Forelimb muscle (tissue), 1 donor: Measurements from ENCODE around the gene IRAK1. TPM values are rescaled to one million over a fixed set of nuclear protein-coding genes. Genes with fewer than 3 reads are reported as not detected.

Source experiments
- DNase-seq: peaks from one replicate; pipeline ENCODE4 v3.0.0-alpha.2; 2013; ENCODE audit warnings: low read depth
- polyA plus RNA-seq: library from polyadenylated mRNA; unstranded; fragments of 120-200 nt; gene quantifications from one replicate; pipeline ENCODE4 v1.2.1, GENCODE V29; 2013; ENCODE audit not compliant: insufficient read length

Gene IRAK1
- polyA plus RNA-seq, 1 donor: 46.7 TPM

DNA sequence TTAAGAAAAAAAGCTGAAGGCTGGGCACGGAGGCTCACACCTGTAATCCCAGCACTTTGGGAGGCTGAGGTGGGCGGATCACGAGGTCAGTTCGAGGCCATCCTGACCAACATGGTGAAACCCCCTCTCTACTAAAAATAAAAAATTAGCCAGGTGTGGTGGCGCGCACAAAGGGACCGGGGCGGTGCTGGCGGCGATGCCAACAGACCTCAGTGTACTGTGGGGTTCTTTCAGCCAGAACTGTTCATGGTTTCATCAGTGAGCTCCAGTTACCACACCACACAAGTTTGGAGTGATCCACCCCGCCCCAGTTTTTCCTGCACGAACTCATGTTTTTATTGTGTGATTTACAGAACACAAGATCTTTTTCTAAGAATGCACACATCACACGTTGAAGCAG lies 21.2 kb upstream of the IRAK1 start:
- no peak for DNase-seq

- DNase-seq: no peak
These were observed 20.6 kb upstream of the IRAK1 start for GRCh38 chrX:154040307-154040756.

DNA sequence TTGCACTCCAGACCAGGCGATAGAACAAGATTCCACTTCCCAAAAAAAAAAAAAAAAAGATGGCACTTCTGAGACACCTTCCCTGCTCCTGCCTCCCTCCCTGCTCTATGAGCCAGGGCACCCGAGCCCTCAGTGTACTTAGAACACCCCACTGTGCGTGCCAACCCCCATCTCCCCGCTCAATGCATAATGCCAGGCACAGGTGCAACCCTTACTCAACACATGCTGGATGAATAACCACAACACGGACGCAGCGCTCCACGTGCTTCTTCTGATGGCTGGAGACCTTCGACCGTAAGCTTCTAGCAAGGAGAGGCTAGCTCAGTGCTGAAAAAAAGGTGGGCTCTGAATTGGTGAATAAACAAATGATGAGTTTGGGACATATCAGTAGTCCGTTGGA lies 19.9 kb upstream of the IRAK1 start:
- no peak for DNase-seq

- no peak for DNase-seq
These were observed 19.0 kb upstream of the IRAK1 start for GRCh38 chrX:154038656-154039055.

DNA sequence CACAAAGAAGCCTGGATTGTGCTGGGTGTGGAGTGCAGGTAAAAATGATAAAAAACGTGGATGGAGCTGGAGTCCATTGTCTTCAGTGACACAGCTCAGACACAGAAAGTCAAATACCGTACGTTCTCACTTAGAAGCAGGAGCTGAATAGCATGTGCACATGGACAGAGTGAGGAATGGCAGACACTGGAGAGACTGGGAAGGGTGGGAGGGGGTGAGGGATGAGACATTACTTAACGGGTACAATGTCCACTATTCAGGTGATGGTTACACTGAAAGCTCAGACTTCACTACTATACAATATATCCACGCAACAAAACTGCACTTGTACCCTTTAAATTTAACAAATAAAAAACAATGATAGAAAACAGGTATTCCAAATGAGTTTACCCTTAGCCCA lies 18.1 kb upstream of the IRAK1 start:
- no peak for DNase-seq

DNA sequence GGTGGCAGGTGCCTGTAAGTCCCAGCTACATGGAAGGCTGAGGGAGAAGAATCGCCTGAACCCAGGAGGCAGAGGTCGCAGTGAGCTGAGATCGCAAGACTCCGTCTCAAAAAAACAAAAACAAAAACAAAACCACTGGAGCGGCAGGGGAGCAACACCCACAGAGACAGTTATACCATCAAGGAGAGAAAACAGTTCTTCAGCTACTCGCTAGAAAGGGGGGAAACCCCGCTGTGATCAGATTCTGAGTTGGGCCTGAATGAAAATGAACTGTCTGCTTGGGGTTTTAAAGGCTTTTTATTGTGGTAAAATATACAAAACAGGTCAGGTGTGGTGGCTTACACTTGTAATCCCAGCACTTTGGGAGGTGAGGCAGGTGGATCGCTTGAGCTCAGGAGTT lies 16.8 kb upstream of the IRAK1 start:
- DNase-seq: no peak

GRCh38 chrX:154033848-154034247 lies 14.1 kb upstream of the IRAK1 start:
- no peak for DNase-seq

DNA sequence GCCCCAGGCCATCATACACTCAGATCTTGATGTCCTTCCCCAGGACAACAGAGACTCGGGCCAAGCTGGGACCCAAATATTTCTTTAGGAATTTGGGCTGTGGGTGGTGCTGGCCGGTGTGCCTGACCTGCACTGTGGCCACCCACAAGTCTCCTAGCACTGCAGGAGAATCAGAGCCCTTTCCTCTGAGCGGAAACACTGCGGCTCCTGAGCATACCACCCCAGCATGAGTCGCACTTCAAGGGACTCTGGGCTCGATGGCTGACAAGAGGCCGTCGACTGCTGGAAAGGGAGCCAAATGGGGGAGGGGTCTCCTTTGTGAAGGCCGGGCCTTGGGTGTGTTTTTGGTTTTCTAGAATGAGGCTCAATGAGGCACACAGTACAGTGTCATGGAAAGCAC lies 13.0 kb upstream of the IRAK1 start:
- DNase-seq: no peak

GRCh38 chrX:154032160-154032559 lies 12.5 kb upstream of the IRAK1 start:
- DNase-seq: no peak

DNA sequence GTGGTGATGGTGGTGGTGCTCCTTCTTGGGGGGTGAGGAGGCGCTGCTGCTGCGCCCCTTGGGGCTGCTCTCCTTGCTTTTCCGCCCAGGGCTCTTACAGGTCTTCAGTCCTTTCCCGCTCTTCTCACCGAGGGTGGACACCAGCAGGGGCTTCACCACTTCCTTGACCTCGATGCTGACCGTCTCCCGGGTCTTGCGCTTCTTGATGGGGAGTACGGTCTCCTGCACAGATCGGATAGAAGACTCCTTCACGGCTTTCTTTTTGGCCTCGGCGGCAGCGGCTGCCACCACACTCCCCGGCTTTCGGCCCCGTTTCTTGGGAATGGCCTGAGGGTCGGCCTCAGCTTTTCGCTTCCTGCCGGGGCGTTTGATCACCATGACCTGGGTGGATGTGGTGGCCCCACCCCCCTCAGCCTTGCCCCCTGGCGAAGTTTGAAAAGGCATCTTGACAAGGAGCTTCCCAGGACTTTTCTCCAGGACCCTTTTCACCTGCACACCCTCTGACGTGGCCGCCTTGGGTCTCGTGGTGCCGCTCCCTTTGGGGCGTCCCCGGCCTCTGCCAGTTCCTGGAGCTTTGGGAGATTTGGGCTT lies 11.1 kb upstream of the IRAK1 start:
- DNase-seq: no peak

GRCh38 chrX:154030266-154030665 lies 10.6 kb upstream of the IRAK1 start:
- DNase-seq: no peak

GRCh38 chrX:154029439-154029838 lies 9.7 kb upstream of the IRAK1 start:
- DNase-seq: no peak

DNA sequence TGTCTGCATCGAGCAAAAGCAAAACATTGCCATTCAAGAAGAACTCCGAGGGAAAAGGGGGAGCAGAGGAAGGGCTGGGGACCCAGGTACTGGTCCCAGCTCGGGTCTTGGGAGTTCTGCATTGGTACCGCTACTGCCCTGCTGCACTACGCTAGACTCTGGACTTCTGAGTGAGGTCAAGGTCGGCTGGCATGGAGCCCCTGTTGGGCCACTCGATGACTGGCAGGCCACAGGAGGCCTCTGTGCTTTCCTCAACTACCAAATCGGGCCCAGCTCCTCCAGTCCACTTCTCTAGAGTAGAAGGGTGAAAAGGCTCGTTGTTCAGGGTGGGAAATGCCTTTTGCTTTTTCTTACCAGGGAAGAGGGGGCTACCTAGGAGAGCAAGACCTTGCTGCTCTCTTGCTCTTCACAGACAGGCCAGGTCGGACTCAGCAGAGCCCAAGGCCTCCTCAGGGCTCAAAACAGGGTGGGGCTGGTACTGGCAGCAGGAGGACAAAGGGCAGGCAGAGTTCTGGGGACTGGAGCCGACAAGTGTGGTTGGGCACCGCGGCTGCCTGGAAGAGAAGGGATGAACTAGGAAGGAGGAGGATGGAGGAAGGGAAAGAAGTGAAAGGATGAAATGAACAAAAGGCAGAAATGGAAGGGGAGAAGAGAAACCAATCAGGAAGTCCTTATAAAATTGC lies 8.9 kb upstream of the IRAK1 start:
- DNase-seq: no peak

DNA sequence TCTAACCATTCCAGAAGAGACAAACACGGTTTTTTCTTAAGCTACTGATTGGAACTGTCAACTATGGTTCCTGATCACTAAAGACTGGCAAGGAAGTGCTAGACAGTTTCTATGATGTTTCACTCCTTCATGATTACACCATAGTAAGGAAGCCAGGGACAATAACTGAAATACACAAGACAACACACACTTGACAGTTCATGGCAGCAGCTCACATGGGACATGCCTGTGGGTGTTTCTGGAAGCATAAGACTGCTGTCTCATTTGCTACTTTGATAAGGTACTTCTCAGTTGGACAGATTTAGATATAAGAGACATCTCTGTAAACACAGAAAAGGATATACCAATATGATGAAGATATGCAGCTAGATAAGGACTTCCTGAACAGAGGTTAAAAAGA lies 8.3 kb upstream of the IRAK1 start:
- DNase-seq: no peak

- DNase-seq: no peak
These were observed 7.3 kb upstream of the IRAK1 start for GRCh38 chrX:154027022-154027402.

DNA sequence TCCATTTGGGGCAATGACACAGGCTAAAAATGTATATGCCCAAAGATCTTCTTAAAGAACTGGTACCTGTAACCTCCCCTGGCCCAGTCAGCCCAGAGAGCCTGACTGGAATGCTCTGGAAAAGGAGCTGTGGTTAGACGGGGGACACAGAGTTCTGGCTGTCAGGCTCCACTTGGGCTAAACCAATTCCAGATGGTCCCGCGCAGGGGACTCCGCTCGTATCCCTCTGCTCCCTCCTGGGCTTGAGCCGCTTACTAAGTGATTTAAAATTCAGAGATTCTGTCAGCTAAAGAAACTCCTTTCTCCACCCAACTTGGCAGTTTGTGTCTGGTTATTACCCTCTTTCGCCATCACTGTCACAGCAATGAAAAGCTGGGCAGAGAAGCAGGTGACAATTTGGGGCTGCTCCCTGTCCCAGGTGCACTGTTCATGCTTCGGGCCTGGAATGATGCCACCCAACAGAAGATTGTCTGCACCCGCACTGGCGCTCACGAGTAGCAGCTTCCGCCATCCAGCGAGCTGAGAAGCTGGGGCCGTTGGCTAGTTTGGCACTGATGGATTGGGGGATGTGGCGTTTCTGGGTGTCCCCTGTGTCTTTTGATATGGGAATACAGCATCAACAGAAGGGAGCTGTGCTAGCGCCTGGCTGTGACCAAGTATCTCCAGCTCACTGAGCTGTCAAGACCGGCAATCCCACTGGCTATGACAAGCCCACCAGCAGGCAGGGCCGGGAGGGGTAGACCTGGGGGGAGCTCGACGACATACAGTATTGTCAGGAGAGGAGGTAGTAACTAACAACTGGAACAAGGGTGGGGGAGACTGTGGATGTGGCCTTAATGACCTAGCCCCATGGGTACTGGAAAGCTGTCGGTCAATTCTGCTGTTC lies 6.7 kb upstream of the IRAK1 start:
- DNase-seq: no peak

DNA sequence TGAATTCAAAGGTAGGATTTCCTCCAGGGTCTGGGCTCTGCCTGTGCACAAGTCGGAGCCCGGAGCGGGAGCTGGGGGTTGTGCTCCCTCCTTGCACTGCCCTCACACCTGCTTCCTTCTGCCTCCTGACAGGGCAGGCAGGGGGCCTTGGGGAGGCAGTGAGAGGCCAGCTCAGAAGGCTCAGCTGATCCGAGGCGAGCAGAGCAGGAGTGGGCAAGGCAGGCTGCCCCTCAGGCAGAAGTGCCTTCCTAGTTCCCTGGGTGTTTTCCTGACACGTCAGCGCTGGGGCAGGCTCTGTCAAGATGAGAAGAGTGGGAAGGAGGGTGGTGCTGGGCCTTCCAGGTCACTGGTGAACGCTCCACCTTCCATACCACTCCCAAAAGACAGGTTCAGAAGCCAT lies 5.5 kb upstream of the IRAK1 start:
- DNase-seq: no peak

DNA sequence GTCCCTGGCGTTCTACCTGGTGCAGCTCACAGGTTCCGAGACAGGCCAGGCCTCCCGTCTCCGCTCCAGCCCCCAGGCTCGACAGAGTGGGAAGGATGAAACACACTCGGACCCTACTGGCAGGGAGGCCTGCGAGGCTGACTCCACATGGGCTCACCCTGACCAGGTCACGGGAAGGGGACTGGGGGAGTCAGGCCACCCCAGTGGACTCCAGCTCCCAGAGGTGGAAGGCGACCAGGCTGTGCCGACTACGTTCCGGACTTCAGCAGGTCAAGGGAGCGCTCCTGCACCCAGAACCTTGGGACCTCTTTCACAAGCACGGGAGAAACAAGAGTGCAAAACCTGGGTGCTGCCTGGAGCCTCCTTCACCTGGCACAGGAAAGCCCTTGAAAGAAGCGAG lies 4.6 kb upstream of the IRAK1 start:
- no peak for DNase-seq

DNA sequence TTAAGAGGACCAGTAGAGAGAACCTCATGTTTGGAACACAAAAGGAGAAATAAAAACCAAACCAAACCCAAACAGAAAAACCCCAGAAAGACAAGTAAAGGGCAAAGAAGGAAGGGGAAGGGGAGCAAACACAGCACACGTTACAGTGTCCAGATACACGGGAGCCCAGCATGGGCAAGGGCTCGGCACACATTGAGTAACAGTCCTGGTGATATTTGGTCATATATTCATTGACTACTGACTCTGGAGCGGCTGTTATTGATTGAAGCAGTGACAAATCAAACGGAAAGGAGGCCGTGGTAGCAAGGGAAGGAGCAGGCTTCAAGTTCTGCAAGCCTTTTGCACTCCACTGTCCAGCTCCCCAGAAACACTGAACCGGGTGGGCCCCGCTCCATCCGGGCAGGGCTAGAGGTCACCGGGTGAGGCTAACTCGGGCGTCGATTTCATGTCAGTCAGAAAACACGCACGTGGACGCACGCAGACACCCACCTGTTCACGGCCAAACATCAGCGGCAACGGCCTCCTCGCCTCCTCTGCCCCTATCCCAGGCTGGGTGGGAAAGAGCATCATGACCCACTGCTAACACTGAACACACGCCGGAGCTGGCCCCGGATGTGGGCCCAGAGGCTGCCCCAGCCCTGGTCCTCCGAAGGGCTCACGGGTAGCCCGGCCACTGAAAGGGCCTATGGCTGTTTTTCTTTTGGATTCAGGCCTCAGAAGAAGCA lies 3.7 kb upstream of the IRAK1 start:
- no peak for DNase-seq

GRCh38 chrX:154022108-154022507 lies 2.4 kb upstream of the IRAK1 start:
- no peak for DNase-seq

GRCh38 chrX:154021131-154021611 lies 1.5 kb upstream of the IRAK1 start:
- no peak for DNase-seq

GRCh38 chrX:154020536-154021115 lies 924 bp upstream of the IRAK1 start:
- no peak for DNase-seq
